Measurements from ENCODE around the gene FOXB1. TPM values are rescaled to one million over a fixed set of nuclear protein-coding genes. Genes with fewer than 3 reads are reported as not detected.

Gene FOXB1
- polyA plus RNA-seq, 3 donors: not detected

- Mint-ChIP-seq H3K9me3 (peaks cover 0 to 28% (median 18%) of the 10 kb centered on the region in 7 donors), H3K27ac (peak overlapping the region in 1 of 7 donors; percentile 36), H3K36me3 (peaks cover 2 to 9% of the 10 kb centered on the region in 2 donors), H3K4me3 (peak overlapping the region; percentile 80 to 95), H3K4me1 (peaks cover 32% of the 10 kb centered on the region), H3K27me3 (ENCODE audit: low read depth in 3 of 3) (peaks cover 95 to 99% (median 95%) of the 10 kb centered on the region in 3 donors)
- peak overlapping the region; percentile 77 for H3K4me2 ChIP-seq (replicated peaks; ENCODE audit: extremely low read depth, low read length, poor library complexity, severe bottlenecking)
- peak in 1 of 3 donors; percentile 5 for DNase-seq
- H3K4me3 ChIP-seq (replicated peaks in 1 of 3; ENCODE audit: low read depth in 2 of 3, low read length in 3 of 3): peak overlapping the region; percentile 17 to 77 (median 31)
- H4K20me1 ChIP-seq (ENCODE audit: insufficient read depth, low read length): no peaks in the 10 kb centered on the region
- H3K9me3 ChIP-seq (replicated peaks in 1 of 2; ENCODE audit: control insufficient read depth in 1 of 2, insufficient read depth in 1 of 2, low read length in 2 of 2): peaks cover 0 to 53% of the 10 kb centered on the region in 2 donors
- intact Hi-C loops (cut with micrococcal nuclease): no loop called here
- peaks cover 95 to 98% of the 10 kb centered on the region in 2 donors for H3K27me3 ChIP-seq (ENCODE audit: control insufficient read depth in 2 of 2, insufficient read depth in 2 of 2, low read length in 2 of 2)
- TF ChIP-seq CTCF (IDR thresholded peaks at IDR 0.05): no peak
- peaks cover 14 to 32% of the 10 kb centered on the region in 2 donors for H3K4me1 ChIP-seq (ENCODE audit: control insufficient read depth in 1 of 2, insufficient read depth in 2 of 2, low read length in 2 of 2)
- WGBS (ENCODE audit: insufficient coverage): 0% methylated on average over 19 of the region's 32 CpGs
- H3K9ac ChIP-seq (ENCODE audit: insufficient read depth, low read length, poor library complexity, severe bottlenecking): peak overlapping the region; percentile 45
- H2AFZ ChIP-seq (ENCODE audit: insufficient read depth, low read depth, low read length, poor library complexity, severe bottlenecking): peak overlapping the region; percentile 74
- no peaks in the 10 kb centered on the region for H3K79me2 ChIP-seq (ENCODE audit: insufficient read depth, low read length)
- no peaks in the 10 kb centered on the region for H3K36me3 ChIP-seq (replicated peaks in 1 of 2; ENCODE audit: control insufficient read depth in 1 of 2, insufficient read depth in 2 of 2, low read length in 2 of 2)
- no peak overlapping the region for H3K27ac ChIP-seq (ENCODE audit: low read depth in 1 of 2, low read length in 2 of 2)
Measured at GRCh38 chr15:60006203-60006862, 2.2 kb downstream of the FOXB1 start.

- peaks cover 0 to 28% (median 18%) of the 10 kb centered on the region in 7 donors for H3K9me3 Mint-ChIP-seq
- no peak overlapping the region for H3K27ac Mint-ChIP-seq
- H2AFZ ChIP-seq (ENCODE audit: insufficient read depth, low read depth, low read length, poor library complexity, severe bottlenecking): peak overlapping the region; percentile 74
- H3K4me3 Mint-ChIP-seq: peak overlapping the region; percentile 80 to 95
- H3K79me2 ChIP-seq (ENCODE audit: insufficient read depth, low read length): no peaks in the 10 kb centered on the region
- 28% methylated on average over 2 of the region's 4 CpGs for WGBS (ENCODE audit: insufficient coverage)
- peaks cover 32% of the 10 kb centered on the region for H3K4me1 Mint-ChIP-seq
- H3K9ac ChIP-seq (ENCODE audit: insufficient read depth, low read length, poor library complexity, severe bottlenecking): no peak overlapping the region
- H4K20me1 ChIP-seq (ENCODE audit: insufficient read depth, low read length): no peaks in the 10 kb centered on the region
- peaks cover 14 to 32% of the 10 kb centered on the region in 2 donors for H3K4me1 ChIP-seq (ENCODE audit: control insufficient read depth in 1 of 2, insufficient read depth in 2 of 2, low read length in 2 of 2)
- TF ChIP-seq CTCF (IDR thresholded peaks at IDR 0.05): no peak
- peak overlapping the region in 1 of 3 experiments; percentile 77 for H3K4me3 ChIP-seq (replicated peaks in 1 of 3; ENCODE audit: low read depth in 2 of 3, low read length in 3 of 3)
- H3K27me3 Mint-ChIP-seq (ENCODE audit: low read depth in 3 of 3): peaks cover 95 to 99% (median 95%) of the 10 kb centered on the region in 3 donors
- intact Hi-C loops (cut with micrococcal nuclease): no loop called here
- no peak for DNase-seq
- no peak overlapping the region for H3K27ac ChIP-seq (ENCODE audit: low read depth in 1 of 2, low read length in 2 of 2)
- H3K9me3 ChIP-seq (replicated peaks in 1 of 2; ENCODE audit: control insufficient read depth in 1 of 2, insufficient read depth in 1 of 2, low read length in 2 of 2): peaks cover 0 to 51% of the 10 kb centered on the region in 2 donors
- H3K27me3 ChIP-seq (ENCODE audit: control insufficient read depth in 2 of 2, insufficient read depth in 2 of 2, low read length in 2 of 2): peaks cover 95 to 96% of the 10 kb centered on the region in 2 donors
- peaks cover 2 to 9% of the 10 kb centered on the region in 2 donors for H3K36me3 Mint-ChIP-seq
- H3K36me3 ChIP-seq (replicated peaks in 1 of 2; ENCODE audit: control insufficient read depth in 1 of 2, insufficient read depth in 2 of 2, low read length in 2 of 2): no peaks in the 10 kb centered on the region
- peak overlapping the region; percentile 77 for H3K4me2 ChIP-seq (replicated peaks; ENCODE audit: extremely low read depth, low read length, poor library complexity, severe bottlenecking)
Measured at GRCh38 chr15:60006873-60007272, 2.8 kb downstream of the FOXB1 start.

Data from CD14-positive monocyte (primary cell).